Gastroesophageal sphincter (tissue), 3 donors: ENCODE results near the gene GPRC5B.

Source experiments
- CTCF ChIP-seq, 4 experiments: fragments of 200-600 bp in 2 of 4; fragments of 450-650 bp in 2 of 4; sonication (generic) in 1 of 4; IDR thresholded peaks; one replicate each; pipeline ENCODE4 v1.5.1; 2017 to 2019; ENCODE audit warnings: antibody characterized with exemption in 4 of 4, mild to moderate bottlenecking in 2 of 4, moderate library complexity in 2 of 4
- EP300 ChIP-seq: sonication (generic); formaldehyde crosslinking; IDR thresholded peaks from one replicate; pipeline ENCODE4 v1.6.1; 2017; ENCODE audit warnings: antibody characterized with exemption, mild to moderate bottlenecking
- POLR2A ChIP-seq, 2 donors: fragments of 450-650 bp; IDR thresholded peaks; one replicate each; pipeline ENCODE4 v1.6.1; 2017; ENCODE audit warnings: antibody characterized with exemption in 2 of 2, mild to moderate bottlenecking in 2 of 2, moderate library complexity in 1 of 2
- POLR2AphosphoS5 ChIP-seq: sonication (generic); formaldehyde crosslinking; IDR thresholded peaks from one replicate; pipeline ENCODE4 v1.6.1; 2017; ENCODE audit warnings: antibody characterized with exemption

DNA sequence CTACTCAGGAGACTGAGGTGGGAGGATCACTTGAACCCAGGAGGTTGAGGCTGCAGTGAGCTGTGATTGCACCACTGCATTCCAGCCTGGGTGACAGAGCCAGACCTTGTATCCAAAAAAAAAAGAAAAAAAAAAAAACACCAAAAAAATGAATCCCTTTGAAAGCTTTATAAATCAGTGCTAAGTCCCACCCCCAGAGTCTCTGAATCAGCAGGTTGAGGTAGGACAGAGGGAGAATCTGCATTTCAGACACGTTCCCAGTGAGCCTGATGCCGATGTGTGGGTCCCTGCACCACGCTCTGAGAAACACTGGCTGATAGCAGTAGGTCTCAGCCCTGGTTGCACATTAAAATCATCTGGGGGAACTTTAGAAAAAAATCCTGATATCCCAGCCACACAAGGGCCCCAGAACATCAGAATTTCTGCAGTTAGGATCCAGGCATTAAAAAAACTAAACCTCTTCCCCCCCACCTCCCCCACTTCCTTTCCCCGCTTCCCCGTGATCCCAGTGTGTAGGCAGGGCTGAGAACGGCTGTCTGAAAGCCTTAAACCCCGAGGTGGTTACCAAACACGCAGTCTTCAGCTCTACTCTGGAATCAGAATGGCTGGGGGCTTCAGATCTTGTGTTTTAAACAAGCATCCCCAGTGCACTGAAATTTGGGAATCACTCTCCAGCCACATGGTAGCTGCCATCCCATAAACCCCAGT, 27.3 kb upstream of the GPRC5B start:
- TF ChIP-seq CTCF (IDR thresholded peaks at IDR 0.05) = no peak
- TF ChIP-seq POLR2A (IDR thresholded peaks at IDR 0.05) = no peak
- no peak for TF ChIP-seq EP300
- TF ChIP-seq POLR2AphosphoS5 = no peak
